HG03439 (cell line): Measurements from ENCODE around the gene IFIT1B.
A peak's percentile ranks its signal among the peaks of the same experiment; 100 is the strongest.
"Not testable (repeated sequence)": the region's sequence is repeated elsewhere in the genome, so short reads cannot be mapped to it uniquely, and the experiment has no call there.

Experiments used
- ATAC-seq: cut with Tn5 transposase; IDR thresholded peaks from one replicate; pipeline ENCODE4 v1.9.1; 2021; ENCODE audit warnings: mild to moderate bottlenecking, moderate library complexity; ENCODE audit not compliant: unreplicated experiment

Gene IFIT1B

DNA sequence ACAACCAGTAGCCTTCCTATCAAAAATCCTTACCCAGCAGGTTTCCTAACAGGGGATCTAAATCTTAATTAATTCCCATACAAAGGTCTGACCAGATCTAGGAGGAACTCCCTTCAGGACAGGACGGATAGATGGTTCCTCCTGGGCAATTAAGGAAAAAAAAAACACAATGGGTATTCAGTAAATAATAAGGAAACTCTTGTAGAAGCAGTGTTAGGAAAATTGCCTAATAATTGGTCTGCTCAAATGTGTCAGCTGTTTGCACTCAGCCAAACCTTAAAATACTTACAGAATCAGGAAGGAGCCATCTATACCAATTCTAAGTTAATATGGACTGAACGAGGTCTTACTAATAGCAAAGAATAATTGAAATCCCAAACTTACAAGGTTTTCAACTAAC, 33.3 kb downstream of the IFIT1B start:
- ATAC-seq, result not testable (repeated sequence)

DNA sequence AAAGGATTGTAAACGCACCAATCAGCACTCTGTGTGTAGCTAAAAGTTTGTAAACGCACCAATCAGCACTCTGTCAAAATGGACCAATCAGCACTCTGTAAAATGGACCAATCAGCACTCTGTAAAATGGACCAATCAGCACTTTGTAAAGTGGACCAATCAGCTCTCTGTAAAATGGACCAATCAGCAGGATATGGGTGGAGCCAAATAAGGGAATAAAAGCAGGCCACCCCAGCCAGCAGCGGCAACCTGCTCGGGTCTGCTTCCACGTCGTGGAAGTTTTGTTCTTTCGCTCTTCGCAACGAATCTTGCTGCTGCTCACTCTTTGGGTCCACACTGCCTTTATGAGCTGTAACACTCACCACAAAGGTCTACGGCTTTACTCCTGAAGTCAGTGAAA, 34.4 kb downstream of the IFIT1B start:
- ATAC-seq, result not testable (repeated sequence)

GRCh38 chr10:89413398-89413912, 35.6 kb downstream of the IFIT1B start:
- no peak for ATAC-seq

- ATAC-seq, result peak; percentile 85
Measured at GRCh38 chr10:89414146-89414878, 36.5 kb downstream of the IFIT1B start, which contains the start of gene IFIT5. TSS of gene IFIT5 (plus strand) at chr10:89414568. CDS start at chr10:89414799, 231 bp downstream.

GRCh38 chr10:89414879-89415821, 37.3 kb downstream of the IFIT1B start:
- ATAC-seq, result peak; percentile 37

DNA sequence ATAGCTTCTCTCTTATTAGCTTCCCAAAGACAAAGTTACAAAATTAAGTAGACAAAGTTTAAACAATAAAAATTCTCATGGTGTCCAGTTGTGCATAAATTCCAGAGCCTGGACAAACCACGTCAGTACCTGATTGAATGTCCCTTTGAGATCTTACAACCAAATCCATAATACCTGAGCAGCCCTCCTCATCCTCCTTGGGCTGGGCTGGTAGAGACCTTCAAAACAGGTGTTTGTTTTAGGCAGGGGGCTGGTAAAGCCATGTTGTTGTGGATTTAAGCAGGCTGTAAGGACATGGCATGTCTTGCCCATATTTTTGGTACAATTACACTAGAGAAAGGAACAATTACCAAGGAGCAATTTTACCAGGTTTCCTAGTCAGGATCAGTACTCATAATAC, 38.6 kb downstream of the IFIT1B start:
- no peak for ATAC-seq

DNA sequence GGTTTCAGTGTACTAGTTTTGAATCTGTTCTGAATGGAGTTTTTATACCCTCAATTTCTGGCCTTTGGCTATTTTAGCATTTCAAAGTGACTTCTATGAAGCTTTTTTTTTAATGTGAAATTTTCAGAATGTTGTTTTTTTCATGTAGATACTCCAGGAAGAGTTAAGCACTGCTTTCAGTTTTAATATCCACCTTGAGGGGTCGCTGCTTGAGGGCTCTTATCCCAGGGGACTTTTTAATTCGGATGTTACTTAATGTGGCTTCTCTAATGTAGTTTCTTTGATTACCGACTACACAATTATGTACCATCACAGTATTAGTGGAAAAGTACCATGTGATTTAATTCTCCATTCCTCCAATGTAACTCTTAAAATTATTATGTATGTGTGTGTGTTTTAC, 41.7 kb downstream of the IFIT1B start:
- no peak for ATAC-seq

- ATAC-seq, result no peak
Measured at GRCh38 chr10:89421018-89421476, 43.2 kb downstream of the IFIT1B start.

DNA sequence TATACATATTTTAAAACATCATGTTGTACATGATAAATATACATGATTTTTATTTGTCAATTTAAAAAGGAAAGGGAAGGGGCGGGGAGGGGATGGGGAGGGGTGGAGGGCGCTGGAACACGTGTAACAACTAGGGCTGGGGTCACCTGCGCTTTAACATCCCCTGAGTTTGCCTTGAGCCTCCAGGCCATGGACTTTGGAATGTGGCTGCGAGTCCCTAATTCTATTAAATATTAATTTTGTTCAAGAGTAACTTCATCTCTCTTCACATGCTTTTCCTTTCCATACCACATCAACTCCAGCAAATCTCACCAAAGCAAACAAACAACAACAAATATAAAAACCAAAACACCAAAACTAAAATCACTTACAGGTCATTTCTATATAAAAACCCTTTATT, 47.1 kb downstream of the IFIT1B start:
- ATAC-seq, result no peak

- no peak for ATAC-seq
Measured at GRCh38 chr10:89426230-89426868, 48.5 kb downstream of the IFIT1B start.

- ATAC-seq, result no peak
Measured at GRCh38 chr10:89427629-89428028, 49.8 kb downstream of the IFIT1B start.

DNA sequence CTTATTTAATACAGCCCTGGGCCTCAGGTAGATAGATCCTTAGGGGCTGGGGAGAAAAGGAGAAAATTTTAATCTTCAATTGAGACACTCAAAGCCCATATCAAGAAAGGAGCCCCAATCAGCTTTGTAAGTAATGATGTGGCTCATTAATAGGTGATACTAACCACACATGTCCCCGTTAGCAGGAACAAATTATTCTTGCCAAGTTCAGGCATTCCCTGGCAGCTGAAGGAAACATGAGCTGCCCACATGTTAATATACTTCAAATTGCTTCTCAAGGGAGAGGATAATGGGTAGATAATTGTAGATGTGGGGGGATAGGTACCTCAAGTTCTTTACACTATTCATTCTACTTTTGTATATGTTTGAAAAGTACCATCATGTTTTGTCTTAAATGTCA, 51.0 kb downstream of the IFIT1B start:
- ATAC-seq, result no peak

DNA sequence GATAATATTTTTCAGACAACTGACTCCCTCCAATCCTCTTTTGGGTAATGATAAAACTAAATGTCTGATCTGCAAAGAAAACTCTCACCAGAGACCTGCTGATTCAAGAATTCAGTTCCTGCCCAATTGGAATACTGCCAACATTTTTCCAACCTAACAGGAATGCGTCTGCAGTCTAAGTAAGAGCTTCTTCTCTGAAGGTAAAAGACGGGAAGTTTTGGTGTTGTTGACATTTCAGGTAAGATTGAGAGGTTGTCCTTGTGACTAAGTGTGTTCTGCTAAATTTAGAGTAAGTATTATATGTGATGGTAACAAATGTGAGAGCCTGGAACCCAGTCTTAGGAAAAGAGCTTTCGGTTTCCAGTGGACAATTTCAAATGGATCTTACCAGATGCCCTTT, 54.1 kb downstream of the IFIT1B start:
- ATAC-seq, result no peak
